ENCODE data around the gene HOXB6. TPM values are rescaled to one million over a fixed set of nuclear protein-coding genes. Genes with fewer than 3 reads are reported as not detected.

Gene HOXB6
- 1 to 10 TPM in 3 of 4 donors, under 1 TPM in 1; 0.66 to 5.1 (median 2.9) TPM for total RNA-seq

DNA sequence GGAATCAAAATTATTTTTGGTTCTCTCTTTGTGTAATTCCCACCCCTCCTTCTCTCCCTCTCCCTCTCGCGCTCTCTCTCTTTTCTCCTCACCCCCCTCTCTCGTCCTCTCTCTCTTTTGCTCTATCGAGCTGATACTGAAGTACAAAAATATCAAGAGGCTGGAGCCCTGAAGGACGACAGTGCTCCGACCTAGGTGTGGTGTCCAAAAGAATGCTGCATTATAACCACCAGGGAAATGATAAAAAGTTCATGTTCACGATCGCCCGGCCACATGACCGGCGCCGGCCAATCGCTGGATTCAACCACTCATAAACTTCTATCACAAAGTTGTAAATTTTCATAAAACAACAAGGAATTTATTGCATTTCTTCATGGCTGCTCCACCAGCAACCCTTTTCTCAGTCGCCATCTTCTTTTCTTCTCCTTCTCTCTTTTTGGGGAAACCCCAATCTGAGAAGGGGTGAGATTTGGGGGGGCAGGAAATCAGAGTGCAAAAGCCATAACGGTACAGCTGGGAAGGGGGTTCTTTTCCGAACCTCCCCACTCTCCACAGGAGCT is at the start of gene HOXB6:
HOXB6 (minus strand) TSS at position 217 of the 560 bp plus-strand sequence. CDS start 6,836 bp downstream, outside the sequence.
- H3K4me1 ChIP-seq = peaks cover 0 to 22% (median 3%) of the 10 kb centered on the region in 4 donors
- peaks cover 0 to 100% of the 10 kb centered on the region in 2 donors for H3K27me3 ChIP-seq
- H3K27ac ChIP-seq = peak within 1 kb of the TSS in 3 of 4 donors; percentile 5 to 80 (median 58)
- no peaks in the 10 kb centered on the region for H3K36me3 ChIP-seq
- no peak for DNase-seq (ENCODE audit: low spot score in 2 of 2)
- peaks cover 0 to 13% (median 0%) of the 10 kb centered on the region in 4 donors for H3K9me3 ChIP-seq
- TF ChIP-seq, protein P1, sequence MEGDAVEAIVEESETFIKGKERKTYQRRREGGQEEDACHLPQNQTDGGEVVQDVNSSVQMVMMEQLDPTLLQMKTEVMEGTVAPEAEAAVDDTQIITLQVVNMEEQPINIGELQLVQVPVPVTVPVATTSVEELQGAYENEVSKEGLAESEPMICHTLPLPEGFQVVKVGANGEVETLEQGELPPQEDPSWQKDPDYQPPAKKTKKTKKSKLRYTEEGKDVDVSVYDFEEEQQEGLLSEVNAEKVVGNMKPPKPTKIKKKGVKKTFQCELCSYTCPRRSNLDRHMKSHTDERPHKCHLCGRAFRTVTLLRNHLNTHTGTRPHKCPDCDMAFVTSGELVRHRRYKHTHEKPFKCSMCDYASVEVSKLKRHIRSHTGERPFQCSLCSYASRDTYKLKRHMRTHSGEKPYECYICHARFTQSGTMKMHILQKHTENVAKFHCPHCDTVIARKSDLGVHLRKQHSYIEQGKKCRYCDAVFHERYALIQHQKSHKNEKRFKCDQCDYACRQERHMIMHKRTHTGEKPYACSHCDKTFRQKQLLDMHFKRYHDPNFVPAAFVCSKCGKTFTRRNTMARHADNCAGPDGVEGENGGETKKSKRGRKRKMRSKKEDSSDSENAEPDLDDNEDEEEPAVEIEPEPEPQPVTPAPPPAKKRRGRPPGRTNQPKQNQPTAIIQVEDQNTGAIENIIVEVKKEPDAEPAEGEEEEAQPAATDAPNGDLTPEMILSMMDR (IDR thresholded peaks at IDR 0.05) = no peak
- TF ChIP-seq EP300 (IDR thresholded peaks at IDR 0.05) (peak in 1 of 2 donors; percentile 27), POLR2A (IDR thresholded peaks at IDR 0.05) (no peak)
- WGBS, 2 donors = 10% methylated on average over 16 of the region's 16 CpGs
- H3K4me3 ChIP-seq = peak within 1 kb of the TSS; percentile 13 to 49 (median 27)

DNA sequence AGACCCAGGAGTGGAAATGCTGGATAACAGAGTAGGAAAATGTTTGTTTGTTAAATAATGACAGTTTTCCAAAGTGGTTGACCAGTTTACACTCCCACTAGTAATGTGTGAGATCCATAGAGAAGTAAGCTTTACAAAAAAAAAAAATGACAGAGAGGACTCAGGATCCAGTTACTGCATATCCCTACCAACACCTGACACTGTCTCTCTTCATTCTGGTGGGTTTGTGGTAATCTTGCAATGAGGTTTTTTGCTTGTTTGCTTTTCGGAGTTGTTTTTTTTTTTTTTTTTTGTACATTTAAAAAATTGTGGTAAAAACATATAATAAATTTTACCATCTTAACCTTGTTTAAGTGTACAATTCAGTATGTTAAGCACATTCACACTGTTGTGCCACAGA is 45.0 kb upstream of the HOXB6 start:
- no peaks in the 10 kb centered on the region for H3K36me3 ChIP-seq
- peaks cover 0 to 72% of the 10 kb centered on the region in 2 donors for H3K27me3 ChIP-seq
- TF ChIP-seq EP300 (IDR thresholded peaks at IDR 0.05) (no peak), POLR2A (IDR thresholded peaks at IDR 0.05) (no peak)
- TF ChIP-seq, protein P1 (IDR thresholded peaks at IDR 0.05) = no peak
- H3K4me1 ChIP-seq = peaks cover 0 to 17% (median 4%) of the 10 kb centered on the region in 4 donors
- no peak overlapping the region for H3K27ac ChIP-seq
- H3K4me3 ChIP-seq = no peak overlapping the region
- no peaks in the 10 kb centered on the region for H3K9me3 ChIP-seq
- WGBS, 2 donors = 81 to 89% methylated on average over 1 of the region's 1 CpG
- DNase-seq (ENCODE audit: low spot score in 2 of 2) = no peak

DNA sequence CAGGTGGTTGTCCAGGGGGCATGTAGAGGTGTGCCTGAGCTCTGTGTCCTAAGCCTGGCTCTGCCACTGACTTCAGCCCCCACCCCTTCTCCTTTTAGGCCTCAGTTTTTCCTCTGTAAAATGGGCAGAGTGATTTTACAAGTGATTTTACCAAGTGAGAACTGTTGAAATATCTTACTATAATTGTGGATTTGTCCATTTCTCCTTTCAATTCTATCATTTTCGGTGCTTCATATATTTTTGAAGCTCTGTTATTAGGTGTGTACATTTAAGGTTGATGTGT is 43.1 kb upstream of the HOXB6 start:
- no peak for DNase-seq (ENCODE audit: low spot score in 2 of 2)
- TF ChIP-seq EP300 (IDR thresholded peaks at IDR 0.05) (no peak), POLR2A (IDR thresholded peaks at IDR 0.05) (no peak)
- TF ChIP-seq, protein P1 (IDR thresholded peaks at IDR 0.05) = no peak
- peak overlapping the region in 1 of 4 donors; percentile 34 for H3K4me3 ChIP-seq
- no peaks in the 10 kb centered on the region for H3K9me3 ChIP-seq
- peaks cover 0 to 17% (median 4%) of the 10 kb centered on the region in 4 donors for H3K4me1 ChIP-seq
- 74 to 81% methylated on average over 1 of the region's 1 CpG for WGBS, 2 donors
- peak overlapping the region in 1 of 4 donors; percentile 70 for H3K27ac ChIP-seq
- H3K27me3 ChIP-seq = peaks cover 0 to 86% of the 10 kb centered on the region in 2 donors
- no peaks in the 10 kb centered on the region for H3K36me3 ChIP-seq

DNA sequence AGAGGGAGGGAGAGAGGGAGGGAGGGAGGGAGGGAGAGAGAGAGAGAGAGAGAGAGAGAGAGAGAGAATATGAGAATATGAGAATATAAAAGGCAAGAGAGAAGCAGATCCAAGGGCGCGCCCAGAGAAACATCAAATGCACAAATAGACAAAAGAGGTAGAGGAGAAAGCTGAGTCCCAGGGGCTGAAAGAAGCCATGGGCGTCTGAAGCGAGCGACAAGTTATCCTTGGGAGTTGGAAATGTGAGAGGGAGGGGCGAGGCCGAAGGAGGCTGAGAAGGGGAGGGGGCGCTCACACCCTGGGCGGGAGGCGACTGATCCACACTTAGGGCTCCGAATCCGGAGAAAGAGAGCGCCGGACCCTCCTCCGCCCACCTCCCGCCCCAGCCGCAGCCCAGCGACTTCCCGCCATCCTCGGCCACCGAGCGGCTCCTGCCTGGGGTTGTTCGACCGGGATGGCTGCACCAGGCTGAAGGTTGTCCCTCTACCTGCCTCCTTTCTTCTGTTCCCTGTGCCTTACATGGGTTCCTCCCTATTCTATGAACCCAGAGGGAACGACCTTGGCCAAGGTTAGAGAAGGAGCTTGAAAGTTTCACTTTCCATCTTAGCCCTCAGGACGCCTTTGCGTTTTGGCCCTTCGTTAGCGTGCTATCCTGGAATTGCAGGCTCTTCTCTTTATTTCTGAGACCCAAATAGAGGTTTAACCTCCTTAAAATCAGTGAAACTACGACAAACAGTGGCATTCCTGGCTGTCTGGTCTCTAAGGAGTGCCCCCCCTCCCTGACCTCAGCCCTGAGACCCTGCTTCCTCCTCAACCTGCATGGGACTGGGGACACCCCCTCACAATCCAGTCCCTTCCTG is 42.5 kb upstream of the HOXB6 start:
- H3K4me1 ChIP-seq = peaks cover 0 to 17% (median 4%) of the 10 kb centered on the region in 4 donors
- TF ChIP-seq, protein P1 (IDR thresholded peaks at IDR 0.05) = no peak
- TF ChIP-seq EP300 (IDR thresholded peaks at IDR 0.05) (no peak), POLR2A (IDR thresholded peaks at IDR 0.05) (no peak)
- WGBS, 2 donors = 2 to 3% methylated on average over 29 to 30 of the region's 30 CpGs
- H3K27ac ChIP-seq = peak overlapping the region in 1 of 4 donors; percentile 70
- peaks cover 0 to 91% of the 10 kb centered on the region in 2 donors for H3K27me3 ChIP-seq
- peak overlapping the region in 3 of 4 donors; percentile 20 to 46 (median 34) for H3K4me3 ChIP-seq
- no peak for DNase-seq (ENCODE audit: low spot score in 2 of 2)
- H3K36me3 ChIP-seq = no peaks in the 10 kb centered on the region
- H3K9me3 ChIP-seq = no peaks in the 10 kb centered on the region
